IPS DF 19.7 (cell line): ENCODE measurements around the gene OVOL2.

ENCODE experiments used
- DNase-seq: peaks from one replicate; pipeline ENCODE4 v3.0.0-alpha.2; 2013; ENCODE audit warnings: low read depth, low spot score

The OVOL2 gene

DNA sequence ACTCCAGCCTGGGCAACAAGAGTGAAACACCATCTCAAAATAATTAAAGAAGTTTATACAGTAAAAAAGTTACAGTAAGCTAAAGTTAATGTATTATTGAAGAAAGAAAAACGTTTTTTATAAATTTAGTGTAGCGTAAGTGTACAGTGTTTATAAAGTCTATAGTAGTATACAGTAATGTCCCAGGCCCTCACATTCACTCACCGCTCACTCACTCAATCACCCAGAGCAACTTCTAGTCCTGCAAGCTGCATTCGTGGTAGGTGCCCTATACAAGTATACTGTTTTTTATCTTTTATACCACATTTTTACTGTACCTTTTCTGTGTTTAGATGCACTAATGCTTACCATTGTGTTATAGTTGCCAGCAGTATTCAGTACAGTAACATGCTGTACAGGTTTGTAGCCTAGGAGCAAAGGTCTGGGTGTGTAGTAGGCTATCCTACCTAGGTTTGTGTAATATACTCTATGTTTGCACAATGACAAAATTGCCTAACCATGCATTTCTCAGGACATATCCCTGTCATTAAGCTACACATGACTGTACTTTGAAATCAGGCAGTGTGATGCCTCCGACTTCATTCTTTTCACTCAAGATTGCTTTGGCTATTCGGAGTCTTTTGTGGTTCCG lies 72.2 kb downstream of the OVOL2 start:
- DNase-seq = no peak

DNA sequence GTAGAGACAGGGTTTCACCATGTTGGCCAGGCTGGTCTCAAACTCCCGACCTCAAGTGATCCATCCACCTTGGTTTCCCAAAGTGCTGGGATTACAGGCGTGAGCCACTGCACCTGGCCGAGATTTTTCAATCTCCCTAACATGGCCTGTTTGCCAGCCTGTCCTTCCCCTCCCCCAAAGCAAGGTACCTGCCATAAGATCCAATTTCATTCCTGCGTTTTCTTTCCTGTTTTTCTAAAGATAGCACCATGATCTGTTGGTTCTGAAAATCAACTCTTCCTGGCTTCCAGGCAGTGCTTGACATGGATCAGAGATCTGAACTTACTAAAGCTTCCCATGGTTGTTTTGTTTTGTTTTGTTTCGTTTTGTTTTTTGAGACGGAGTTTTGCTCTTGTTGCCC lies 81.4 kb downstream of the OVOL2 start:
- DNase-seq = no peak
